ENCODE measurements around the gene LRMDA. TPM values are rescaled to one million over a fixed set of nuclear protein-coding genes. Genes with fewer than 3 reads are reported as not detected.
A peak's percentile ranks its signal among the peaks of the same experiment; 100 is the strongest.

Gene LRMDA
- total RNA-seq, 3 donors from 2014 or later (not counting 1 experiment from before 2014, with no cell fraction given), result 1.4 to 2.4 (median 2.1) TPM

- H3K4me1 Mint-ChIP-seq, result peaks cover 0 to 18% of the 10 kb centered on the region in 2 donors
- DNase-seq (no peak), ATAC-seq (no peak)
- TF ChIP-seq, protein P1, sequence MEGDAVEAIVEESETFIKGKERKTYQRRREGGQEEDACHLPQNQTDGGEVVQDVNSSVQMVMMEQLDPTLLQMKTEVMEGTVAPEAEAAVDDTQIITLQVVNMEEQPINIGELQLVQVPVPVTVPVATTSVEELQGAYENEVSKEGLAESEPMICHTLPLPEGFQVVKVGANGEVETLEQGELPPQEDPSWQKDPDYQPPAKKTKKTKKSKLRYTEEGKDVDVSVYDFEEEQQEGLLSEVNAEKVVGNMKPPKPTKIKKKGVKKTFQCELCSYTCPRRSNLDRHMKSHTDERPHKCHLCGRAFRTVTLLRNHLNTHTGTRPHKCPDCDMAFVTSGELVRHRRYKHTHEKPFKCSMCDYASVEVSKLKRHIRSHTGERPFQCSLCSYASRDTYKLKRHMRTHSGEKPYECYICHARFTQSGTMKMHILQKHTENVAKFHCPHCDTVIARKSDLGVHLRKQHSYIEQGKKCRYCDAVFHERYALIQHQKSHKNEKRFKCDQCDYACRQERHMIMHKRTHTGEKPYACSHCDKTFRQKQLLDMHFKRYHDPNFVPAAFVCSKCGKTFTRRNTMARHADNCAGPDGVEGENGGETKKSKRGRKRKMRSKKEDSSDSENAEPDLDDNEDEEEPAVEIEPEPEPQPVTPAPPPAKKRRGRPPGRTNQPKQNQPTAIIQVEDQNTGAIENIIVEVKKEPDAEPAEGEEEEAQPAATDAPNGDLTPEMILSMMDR (IDR thresholded peaks at IDR 0.05), result no peak
- intact Hi-C loops (cut with micrococcal nuclease), result no loop called here
- H3K27me3 ChIP-seq (ENCODE audit: control insufficient read depth, insufficient read depth, low read length), result no peaks in the 10 kb centered on the region
- no peaks in the 10 kb centered on the region for H3K36me3 ChIP-seq (ENCODE audit: control insufficient read depth, insufficient read depth, low read length)
- WGBS (ENCODE audit: insufficient coverage), result 91% methylated on average over 4 of the region's 5 CpGs
- H3K27ac Mint-ChIP-seq, result no peak overlapping the region
- H3K27ac ChIP-seq (ENCODE audit: low read length), result no peak overlapping the region
- no peak overlapping the region for H3K4me3 Mint-ChIP-seq
- no peaks in the 10 kb centered on the region for H3K9me3 ChIP-seq (ENCODE audit: control insufficient read depth, insufficient read depth, low read length)
- peaks cover 19 to 22% of the 10 kb centered on the region in 2 donors for H3K27me3 Mint-ChIP-seq (ENCODE audit: low read depth in 2 of 2)
- no peaks in the 10 kb centered on the region for H3K9me3 Mint-ChIP-seq
- no peaks in the 10 kb centered on the region for H3K36me3 Mint-ChIP-seq
- no peak overlapping the region for H3K4me3 ChIP-seq (ENCODE audit: low read length)
- H3K4me1 ChIP-seq (ENCODE audit: control insufficient read depth, insufficient read depth, low read length), result peaks cover 22% of the 10 kb centered on the region
Observed at GRCh38 chr10:75429159-75429827, 2.1 kb upstream of the LRMDA start.

- Histone ChIP-seq H3K4me3 (ENCODE audit: low read length) (no peak overlapping the region), H3K4me1 (ENCODE audit: control insufficient read depth, insufficient read depth, low read length) (peaks cover 22% of the 10 kb centered on the region), H3K27ac (ENCODE audit: low read length) (no peak overlapping the region), H3K9me3 (ENCODE audit: control insufficient read depth, insufficient read depth, low read length) (no peaks in the 10 kb centered on the region), H3K36me3 (ENCODE audit: control insufficient read depth, insufficient read depth, low read length) (no peaks in the 10 kb centered on the region), H3K27me3 (ENCODE audit: control insufficient read depth, insufficient read depth, low read length) (no peaks in the 10 kb centered on the region)
- H3K27ac Mint-ChIP-seq, result no peak overlapping the region
- H3K36me3 Mint-ChIP-seq, result no peaks in the 10 kb centered on the region
- intact Hi-C loops (cut with micrococcal nuclease), result no loop called here
- H3K4me3 Mint-ChIP-seq, result peak overlapping the region; percentile 38
- H3K27me3 Mint-ChIP-seq (ENCODE audit: low read depth in 2 of 2), result peaks cover 23 to 29% of the 10 kb centered on the region in 2 donors
- TF ChIP-seq, protein P1 (IDR thresholded peaks at IDR 0.05), result no peak
- no peak for DNase-seq
- no peaks in the 10 kb centered on the region for H3K9me3 Mint-ChIP-seq
- WGBS (ENCODE audit: insufficient coverage), result 36% methylated on average over 9 of the region's 9 CpGs
- H3K4me1 Mint-ChIP-seq, result peaks cover 0 to 18% of the 10 kb centered on the region in 2 donors
- ATAC-seq, result no peak
Observed at GRCh38 chr10:75430000-75430763, 1.2 kb upstream of the LRMDA start.

DNA sequence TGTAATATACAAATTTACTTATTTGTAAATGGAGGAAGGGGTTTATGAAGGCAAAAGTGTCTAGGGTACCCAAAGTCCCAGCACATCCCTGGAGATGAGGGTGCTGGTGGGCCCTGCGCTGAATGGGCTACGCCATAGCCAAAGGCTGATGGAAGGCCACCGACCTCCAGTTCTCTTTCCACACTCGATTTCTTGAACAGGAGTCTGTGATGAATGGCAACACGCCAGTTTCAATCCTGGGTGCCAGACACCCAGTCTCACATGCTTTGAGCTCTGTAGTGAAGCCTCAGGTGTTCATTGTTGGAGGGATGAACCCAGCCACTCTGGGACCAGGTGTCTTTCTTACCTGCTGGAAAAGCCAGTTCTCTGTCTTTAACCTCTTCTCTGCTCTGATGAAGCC is 752 bp downstream of the LRMDA start:
- peaks cover 25 to 32% of the 10 kb centered on the region in 2 donors for H3K27me3 Mint-ChIP-seq (ENCODE audit: low read depth in 2 of 2)
- no peak overlapping the region for H3K27ac Mint-ChIP-seq
- H3K4me1 ChIP-seq (ENCODE audit: control insufficient read depth, insufficient read depth, low read length), result peaks cover 22% of the 10 kb centered on the region

More for the DNA sequence above, 752 bp downstream of the LRMDA start:
- Histone ChIP-seq H3K9me3 (ENCODE audit: control insufficient read depth, insufficient read depth, low read length) (no peaks in the 10 kb centered on the region), H3K36me3 (ENCODE audit: control insufficient read depth, insufficient read depth, low read length) (no peaks in the 10 kb centered on the region), H3K27ac (ENCODE audit: low read length) (no peak overlapping the region), H3K4me3 (ENCODE audit: low read length) (no peak overlapping the region), H3K27me3 (ENCODE audit: control insufficient read depth, insufficient read depth, low read length) (no peaks in the 10 kb centered on the region)
- intact Hi-C loops (cut with micrococcal nuclease), result no loop called here
- Mint-ChIP-seq H3K9me3 (no peaks in the 10 kb centered on the region), H3K36me3 (no peaks in the 10 kb centered on the region), H3K4me1 (peaks cover 0 to 18% of the 10 kb centered on the region in 2 donors), H3K4me3 (peak overlapping the region; percentile 85)
- ATAC-seq, result no peak
- DNase-seq, result no peak
- TF ChIP-seq, protein P1 (IDR thresholded peaks at IDR 0.05), result no peak
- 87% methylated on average over 5 of the region's 5 CpGs for WGBS (ENCODE audit: insufficient coverage)

Measured in natural killer cell (primary cell).